IPS DF 19.7 (cell line): Measurements from ENCODE around the gene NOL3.

Experiments
- DNase-seq: peaks from one replicate; pipeline ENCODE4 v3.0.0-alpha.2; 2013; ENCODE audit warnings: low read depth, low spot score

NOL3 gene

GRCh38 chr16:67204076-67204475 is 33.7 kb downstream of the NOL3 start:
- DNase-seq = no peak

GRCh38 chr16:67206129-67206837 is 35.9 kb downstream of the NOL3 start:
- no peak for DNase-seq

GRCh38 chr16:67206838-67207248 is 36.5 kb downstream of the NOL3 start:
- no peak for DNase-seq

GRCh38 chr16:67207249-67208091 is 37.1 kb downstream of the NOL3 start:
- no peak for DNase-seq

GRCh38 chr16:67208154-67208896 is 38.0 kb downstream of the NOL3 start:
- no peak for DNase-seq

GRCh38 chr16:67209565-67209964 is 39.2 kb downstream of the NOL3 start:
- DNase-seq = no peak

GRCh38 chr16:67210069-67210937 is 40.0 kb downstream of the NOL3 start:
- no peak for DNase-seq

- no peak for DNase-seq
Measured at GRCh38 chr16:67211674-67212073, 41.3 kb downstream of the NOL3 start.

- no peak for DNase-seq
Measured at GRCh38 chr16:67212766-67213165, 42.4 kb downstream of the NOL3 start.

- DNase-seq = no peak
Measured at GRCh38 chr16:67213197-67214019, 43.1 kb downstream of the NOL3 start.

- DNase-seq = no peak
Measured at GRCh38 chr16:67215706-67216105, 45.4 kb downstream of the NOL3 start.

- DNase-seq = no peak
Measured at GRCh38 chr16:67216612-67217490, 46.5 kb downstream of the NOL3 start.

GRCh38 chr16:67223992-67224391 is 53.7 kb downstream of the NOL3 start:
- DNase-seq = no peak
